Esophagus (tissue), 2 donors: Measurements from ENCODE around the gene TBX20. TPM values are rescaled to one million over a fixed set of nuclear protein-coding genes. Genes with fewer than 3 reads are reported as not detected.

Source experiments
- H3K27ac ChIP-seq, 2 donors: one replicate each; pipeline ENCODE4 v1.5.1; 2013; ENCODE audit warnings: low read depth in 2 of 2, mild to moderate bottlenecking in 2 of 2, inconsistent platforms in 1 of 2, low read length in 1 of 2, moderate library complexity in 1 of 2
- H3K27me3 ChIP-seq, 2 donors: one replicate each; pipeline ENCODE4 v1.6.1; 2013; ENCODE audit warnings: low read length in 2 of 2, control low read depth in 1 of 2, mild to moderate bottlenecking in 1 of 2; ENCODE audit not compliant: insufficient read depth in 2 of 2, control insufficient read depth in 1 of 2
- H3K36me3 ChIP-seq, 2 donors: one replicate each; pipeline ENCODE4 v1.6.1; 2013; ENCODE audit warnings: low read length in 1 of 2; ENCODE audit not compliant: control insufficient read depth in 2 of 2, insufficient read depth in 2 of 2
- H3K4me1 ChIP-seq, 2 donors: one replicate each; pipeline ENCODE4 v1.6.1; 2013; ENCODE audit warnings: low read length in 1 of 2; ENCODE audit not compliant: control insufficient read depth in 2 of 2, insufficient read depth in 2 of 2
- H3K4me3 ChIP-seq, 2 donors: one replicate each; pipeline ENCODE4 v1.5.1; 2013; ENCODE audit warnings: low read length in 2 of 2, mild to moderate bottlenecking in 2 of 2, low read depth in 1 of 2, moderate library complexity in 1 of 2
- H3K9me3 ChIP-seq, 2 donors: one replicate each; pipeline ENCODE4 v1.6.1; 2013; ENCODE audit warnings: mild to moderate bottlenecking in 2 of 2, low read depth in 1 of 2, low read length in 1 of 2, moderate library complexity in 1 of 2; ENCODE audit not compliant: control insufficient read depth in 2 of 2, insufficient read depth in 1 of 2
- WGBS, 2 donors: extraction: QIAGEN DNeasy Blood & Tissue Kit; methylation state at CpG; one replicate each; pipeline ENCODE4 v1.1.7; 2013; 5-methylcytosine and 5-hydroxymethylcytosine counted together
- polyA plus RNA-seq, 2 donors: library from polyadenylated mRNA; stranded (reverse); fragments of 200-250 nt; gene quantifications; one replicate each; pipeline ENCODE4 v1.2.3, GENCODE V29; 2013
- donor health status: healthy with polysubstance abuse.
- donor health status: Bipolar disorder and iron deficiency.

The TBX20 gene, protein sequence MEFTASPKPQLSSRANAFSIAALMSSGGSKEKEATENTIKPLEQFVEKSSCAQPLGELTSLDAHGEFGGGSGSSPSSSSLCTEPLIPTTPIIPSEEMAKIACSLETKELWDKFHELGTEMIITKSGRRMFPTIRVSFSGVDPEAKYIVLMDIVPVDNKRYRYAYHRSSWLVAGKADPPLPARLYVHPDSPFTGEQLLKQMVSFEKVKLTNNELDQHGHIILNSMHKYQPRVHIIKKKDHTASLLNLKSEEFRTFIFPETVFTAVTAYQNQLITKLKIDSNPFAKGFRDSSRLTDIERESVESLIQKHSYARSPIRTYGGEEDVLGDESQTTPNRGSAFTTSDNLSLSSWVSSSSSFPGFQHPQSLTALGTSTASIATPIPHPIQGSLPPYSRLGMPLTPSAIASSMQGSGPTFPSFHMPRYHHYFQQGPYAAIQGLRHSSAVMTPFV
- polyA plus RNA-seq: not detected

DNA sequence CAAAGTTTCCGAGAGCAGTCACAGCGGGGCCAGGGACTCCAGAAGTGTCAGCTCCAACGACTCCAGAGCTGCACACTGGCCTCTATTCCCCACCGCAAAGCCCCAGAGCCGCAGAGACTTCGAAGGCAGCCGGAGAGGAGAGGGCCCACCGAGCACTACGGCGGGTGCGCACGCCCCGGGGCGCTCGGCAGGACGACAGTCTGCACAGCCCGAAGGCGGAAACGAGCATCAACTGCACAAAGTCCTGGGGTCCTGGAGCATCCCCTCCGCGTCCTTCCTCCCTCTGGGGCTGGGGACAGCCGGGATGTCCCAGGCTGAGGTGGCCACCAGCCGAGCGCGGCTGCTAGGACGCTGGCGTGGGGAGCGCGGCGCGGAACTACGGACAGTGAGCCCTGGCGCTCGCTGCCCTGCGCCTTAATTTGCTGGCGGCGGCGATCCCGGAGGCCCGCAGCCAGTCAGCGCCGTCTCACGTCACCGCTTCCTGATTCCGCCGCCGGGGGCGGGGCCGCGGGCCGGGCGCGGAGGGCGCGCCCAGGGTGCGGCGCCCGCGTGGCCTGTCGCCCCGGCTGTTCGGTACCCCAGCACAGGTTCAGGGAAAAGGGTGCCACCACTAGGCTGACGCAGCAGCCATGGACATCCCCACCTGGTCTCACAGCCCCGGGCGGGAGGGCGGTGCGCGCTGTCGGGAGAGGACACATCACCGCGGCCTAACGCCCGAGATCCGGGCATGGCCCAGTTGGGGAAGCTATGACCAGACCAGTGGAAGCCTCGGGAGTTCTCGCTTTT lies at the start of gene TBX20:
Gene TBX20, minus strand, starts transcription at position 391 of the 786 bp plus-strand sequence. CDS start 480 bp downstream, outside the sequence.
- no peaks in the 10 kb centered on the region for H3K36me3 ChIP-seq
- peaks cover 25 to 60% of the 10 kb centered on the region in 2 donors for H3K27me3 ChIP-seq
- peaks cover 6 to 11% of the 10 kb centered on the region in 2 donors for H3K4me1 ChIP-seq
- H3K4me3 ChIP-seq: peak within 1 kb of the TSS; percentile 31 to 37
- 5 to 6% methylated on average over 73 to 76 of the region's 76 CpGs for WGBS, 2 donors
- no peak within 1 kb of the TSS for H3K27ac ChIP-seq
- H3K9me3 ChIP-seq: peaks cover 5 to 19% of the 10 kb centered on the region in 2 donors

DNA sequence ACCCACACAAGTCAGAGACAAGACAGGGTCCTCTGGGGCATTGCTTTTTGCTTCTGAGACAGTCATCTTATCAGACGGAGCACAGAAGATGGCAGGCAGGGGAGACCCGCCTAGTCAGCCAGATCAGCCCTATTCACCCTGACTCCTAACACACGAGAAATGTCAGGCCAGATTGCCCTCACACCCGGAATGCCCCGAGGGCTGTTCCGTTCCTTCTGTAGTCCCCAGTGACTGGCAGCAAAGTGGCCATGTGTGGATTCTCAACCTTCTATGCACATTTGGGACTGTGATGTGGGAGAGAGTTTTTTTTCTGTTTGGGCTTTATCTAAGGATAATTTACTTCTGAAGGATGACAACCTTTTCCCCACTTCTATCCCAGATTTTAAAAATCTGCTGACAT lies 35.5 kb upstream of the TBX20 start:
- no peak overlapping the region for H3K4me3 ChIP-seq
- no peaks in the 10 kb centered on the region for H3K36me3 ChIP-seq
- WGBS, 2 donors: 76 to 81% methylated on average over 6 of the region's 6 CpGs
- H3K27ac ChIP-seq: no peak overlapping the region
- peaks cover 0 to 2% of the 10 kb centered on the region in 2 donors for H3K9me3 ChIP-seq
- H3K4me1 ChIP-seq: no peaks in the 10 kb centered on the region
- H3K27me3 ChIP-seq: no peaks in the 10 kb centered on the region

DNA sequence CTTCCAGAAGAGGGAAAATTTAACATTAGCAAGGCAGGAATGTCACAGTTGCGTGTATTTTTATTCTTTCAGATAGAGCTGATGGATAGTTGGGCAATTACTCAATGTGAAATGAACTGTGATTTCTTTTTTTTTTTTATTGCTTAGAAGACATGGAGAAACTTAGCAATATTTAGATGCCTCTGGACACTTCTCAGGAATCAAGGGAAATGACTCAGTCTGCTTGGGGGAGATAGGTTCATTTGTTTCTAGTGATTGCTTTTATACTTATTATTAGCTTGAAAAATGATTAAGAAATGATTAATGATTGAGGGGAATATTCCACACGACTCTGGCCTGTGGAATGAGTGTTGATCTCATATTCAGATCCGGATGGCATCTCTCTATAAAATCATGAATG lies 33.1 kb upstream of the TBX20 start:
- peaks cover 2% of the 10 kb centered on the region in 2 donors for H3K9me3 ChIP-seq
- 61 to 70% methylated on average over 3 of the region's 3 CpGs for WGBS, 2 donors
- H3K36me3 ChIP-seq: no peaks in the 10 kb centered on the region
- H3K4me1 ChIP-seq: no peaks in the 10 kb centered on the region
- H3K4me3 ChIP-seq: no peak overlapping the region
- no peak overlapping the region for H3K27ac ChIP-seq
- no peaks in the 10 kb centered on the region for H3K27me3 ChIP-seq

DNA sequence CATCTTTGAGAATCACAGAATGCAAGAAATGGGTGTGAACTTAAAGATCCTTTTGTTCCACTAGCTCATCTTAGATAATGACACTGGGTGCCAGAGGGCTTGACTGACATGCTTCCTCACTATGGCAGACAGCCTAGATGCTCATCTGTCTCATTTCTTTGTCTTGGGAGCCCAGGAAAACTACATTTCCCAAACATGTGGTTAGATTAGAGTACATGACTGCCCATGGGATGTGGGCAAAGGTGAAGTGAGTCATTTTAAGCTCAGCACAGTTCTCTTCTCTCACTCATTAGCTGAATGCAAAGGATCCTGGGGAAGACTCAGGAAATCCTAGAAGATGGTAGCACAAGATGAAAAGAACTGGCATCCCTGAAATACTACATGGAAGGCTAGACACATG lies 32.5 kb upstream of the TBX20 start:
- Histone ChIP-seq H3K4me1 (no peaks in the 10 kb centered on the region), H3K27ac (no peak overlapping the region), H3K4me3 (no peak overlapping the region), H3K27me3 (no peaks in the 10 kb centered on the region), H3K9me3 (peaks cover 2% of the 10 kb centered on the region in 2 donors), H3K36me3 (no peaks in the 10 kb centered on the region)

DNA sequence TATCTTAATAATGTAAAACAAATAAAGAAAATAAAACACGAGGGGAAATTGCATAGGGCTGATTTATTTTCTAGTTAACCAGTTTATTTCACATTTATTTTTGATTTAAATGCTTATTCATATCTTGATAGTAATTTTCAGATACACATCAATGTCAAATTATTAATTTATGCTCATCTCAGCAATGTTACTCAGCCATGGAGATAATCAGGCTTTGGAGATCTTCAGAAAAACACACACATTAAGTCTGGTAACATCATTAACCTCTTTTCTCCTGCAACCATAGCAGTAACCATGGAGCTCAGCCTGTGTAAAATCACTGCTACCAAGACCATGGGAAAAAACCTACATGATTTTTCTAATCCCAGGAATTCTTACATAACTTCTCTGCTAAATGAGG lies 31.9 kb upstream of the TBX20 start:
- Histone ChIP-seq H3K4me3 (no peak overlapping the region), H3K27me3 (no peaks in the 10 kb centered on the region), H3K36me3 (no peaks in the 10 kb centered on the region), H3K27ac (no peak overlapping the region), H3K4me1 (no peaks in the 10 kb centered on the region), H3K9me3 (peaks cover 0 to 2% of the 10 kb centered on the region in 2 donors)
- 0 to 3% methylated on average over 1 of the region's 1 CpG for WGBS, 2 donors

DNA sequence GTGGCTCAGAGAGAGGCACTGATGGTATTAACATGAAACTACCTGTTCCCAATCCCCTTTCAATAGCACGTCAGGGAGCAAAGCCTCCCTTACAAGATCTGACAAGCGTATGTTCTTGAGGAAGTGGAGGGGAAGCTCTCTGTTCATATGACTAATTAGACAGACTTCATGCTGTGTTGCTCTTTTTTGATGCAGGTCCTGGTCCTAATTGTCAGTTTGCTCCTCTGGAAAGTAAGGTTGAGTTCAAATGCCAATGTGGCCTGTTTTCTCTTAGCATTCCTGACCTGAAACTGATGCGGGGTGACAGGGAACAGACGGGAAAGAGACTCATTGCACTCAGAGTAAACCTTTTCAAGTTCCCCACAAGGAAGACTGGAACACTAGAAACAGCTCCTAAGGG lies 27.0 kb upstream of the TBX20 start:
- H3K27ac ChIP-seq: no peak overlapping the region
- no peaks in the 10 kb centered on the region for H3K27me3 ChIP-seq
- peaks cover 0 to 2% of the 10 kb centered on the region in 2 donors for H3K9me3 ChIP-seq
- H3K4me3 ChIP-seq: no peak overlapping the region
- no peaks in the 10 kb centered on the region for H3K4me1 ChIP-seq
- 50 to 52% methylated on average over 4 of the region's 4 CpGs for WGBS, 2 donors
- no peaks in the 10 kb centered on the region for H3K36me3 ChIP-seq

DNA sequence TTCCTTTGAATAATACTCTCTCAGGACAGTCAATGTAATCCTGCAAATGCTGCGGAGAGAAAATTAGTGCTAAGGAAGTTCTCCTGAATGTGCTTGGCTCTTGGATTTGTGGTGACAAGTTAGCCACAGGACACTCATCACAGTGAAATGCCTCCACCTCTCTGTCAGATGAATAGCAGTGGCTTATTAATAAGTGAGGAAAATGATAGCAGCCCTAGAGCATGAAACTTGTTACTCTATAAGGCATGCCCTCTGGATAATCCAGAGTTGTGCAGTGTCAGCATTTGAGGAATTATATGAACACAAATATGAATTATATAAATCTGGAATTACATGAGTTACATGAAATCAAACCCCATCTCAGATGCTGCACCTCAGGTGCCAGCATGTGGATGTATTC lies 23.5 kb upstream of the TBX20 start:
- no peaks in the 10 kb centered on the region for H3K27me3 ChIP-seq
- H3K4me1 ChIP-seq: no peaks in the 10 kb centered on the region
- H3K9me3 ChIP-seq: peaks cover 0 to 1% of the 10 kb centered on the region in 2 donors
- no peak overlapping the region for H3K27ac ChIP-seq
- WGBS, 2 donors: 91 to 96% methylated on average over 1 of the region's 1 CpG
- no peaks in the 10 kb centered on the region for H3K36me3 ChIP-seq
- no peak overlapping the region for H3K4me3 ChIP-seq

DNA sequence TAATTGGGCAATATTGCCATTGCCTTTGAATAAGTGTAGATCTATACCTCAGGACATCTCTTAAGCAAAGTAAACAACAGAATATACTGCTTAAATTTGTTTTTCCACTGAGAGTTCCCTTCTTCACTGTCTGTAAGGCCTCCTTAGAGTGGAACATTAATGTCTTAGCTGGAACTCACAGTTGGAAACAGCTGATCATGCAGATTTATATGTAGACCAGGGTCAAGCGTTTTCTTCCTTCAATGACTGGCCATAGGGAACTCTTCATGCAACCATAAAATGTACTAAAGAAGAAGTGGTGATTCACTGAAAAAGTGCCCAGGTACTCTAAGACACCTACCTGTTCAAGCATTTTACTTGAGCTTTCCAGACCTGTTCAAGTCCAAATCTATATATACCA lies 18.3 kb upstream of the TBX20 start:
- Histone ChIP-seq H3K9me3 (no peaks in the 10 kb centered on the region), H3K27me3 (peaks cover 0 to 3% of the 10 kb centered on the region in 2 donors)
- 74 to 80% methylated on average over 1 of the region's 1 CpG for WGBS, 2 donors

DNA sequence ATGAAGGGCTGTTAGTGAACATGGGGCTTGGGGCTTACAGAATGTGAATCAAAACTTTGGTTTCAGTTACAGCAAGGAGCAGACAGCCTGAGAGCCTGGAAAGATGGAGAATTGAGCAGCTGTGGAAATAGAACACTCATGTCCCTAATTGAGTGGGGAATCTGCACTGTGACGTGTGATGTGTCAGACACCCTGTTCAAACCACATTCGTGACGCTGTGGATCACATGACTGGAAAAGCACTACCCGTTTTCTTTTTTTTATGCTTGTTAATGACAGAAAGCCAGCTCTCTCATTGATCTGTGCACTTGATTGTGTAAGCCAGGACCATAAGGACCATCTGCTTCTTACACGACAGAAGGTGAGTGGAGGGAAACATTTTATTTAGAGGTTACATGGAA lies 15.1 kb upstream of the TBX20 start:
- Histone ChIP-seq H3K9me3 (no peaks in the 10 kb centered on the region), H3K36me3 (no peaks in the 10 kb centered on the region), H3K4me3 (no peak overlapping the region), H3K27me3 (peaks cover 0 to 3% of the 10 kb centered on the region in 2 donors), H3K27ac (no peak overlapping the region), H3K4me1 (no peaks in the 10 kb centered on the region)
- WGBS, 2 donors: 62 to 68% methylated on average over 5 of the region's 5 CpGs

More for the DNA sequence above, 18.3 kb upstream of the TBX20 start:
- no peaks in the 10 kb centered on the region for H3K36me3 ChIP-seq
- no peak overlapping the region for H3K27ac ChIP-seq
- no peaks in the 10 kb centered on the region for H3K4me1 ChIP-seq
- no peak overlapping the region for H3K4me3 ChIP-seq
